Measurements from ENCODE around the gene DENND1A.

DENND1A gene

GRCh38 chr9:123655681-123656423, 274.1 kb downstream of the DENND1A start:
- H3K36me3 ChIP-seq (ENCODE audit: low read length) = no peaks in the 10 kb centered on the region
- TF ChIP-seq EZH2phosphoT487 (conservative IDR thresholded peaks at IDR 0.05; ENCODE audit: low read length) = no peak
- no peak for TF ChIP-seq CTCF (IDR thresholded peaks at IDR 0.05; ENCODE audit: insufficient read depth, low read length, poor library complexity, severe bottlenecking)
- no peak overlapping the region for H3K4me2 ChIP-seq (ENCODE audit: low read depth, low read length, poor library complexity, severe bottlenecking)
- H3K27me3 ChIP-seq (ENCODE audit: low read length) = no peaks in the 10 kb centered on the region
- H2AFZ ChIP-seq (ENCODE audit: low read depth, low read length, severe bottlenecking) = no peak overlapping the region
- H3K4me3 ChIP-seq (ENCODE audit: insufficient read depth, low read length, poor library complexity, severe bottlenecking) = no peak overlapping the region
- H4K20me1 ChIP-seq (ENCODE audit: low read depth, low read length) = no peaks in the 10 kb centered on the region
- H3F3A ChIP-seq (ENCODE audit: insufficient read depth) = no peaks in the 10 kb centered on the region
- no peak overlapping the region for H3K27ac ChIP-seq (ENCODE audit: low read depth, low read length)
- no peak overlapping the region for H3K9ac ChIP-seq (ENCODE audit: low read length)
- H3K9me3 ChIP-seq (ENCODE audit: insufficient read depth, low read length) = peaks cover under 1% of the 10 kb centered on the region; the same call in 1 of the 2 replicates
- H3K9me2 ChIP-seq (replicated peaks; ENCODE audit: insufficient read depth, low read length) = no peaks in the 10 kb centered on the region
- no peaks in the 10 kb centered on the region for H3K79me2 ChIP-seq (ENCODE audit: insufficient read depth, low read length)

- H4K20me1 ChIP-seq (ENCODE audit: low read depth, low read length) = no peaks in the 10 kb centered on the region
- no peak overlapping the region for H3K27ac ChIP-seq (ENCODE audit: low read depth, low read length)
- H3K9me2 ChIP-seq (replicated peaks; ENCODE audit: insufficient read depth, low read length) = no peaks in the 10 kb centered on the region
- no peaks in the 10 kb centered on the region for H3K9me3 ChIP-seq (ENCODE audit: insufficient read depth, low read length)
- H3F3A ChIP-seq (ENCODE audit: insufficient read depth) = no peaks in the 10 kb centered on the region
- no peaks in the 10 kb centered on the region for H3K79me2 ChIP-seq (ENCODE audit: insufficient read depth, low read length)
- no peak overlapping the region for H3K4me2 ChIP-seq (ENCODE audit: low read depth, low read length, poor library complexity, severe bottlenecking)
- H3K36me3 ChIP-seq (ENCODE audit: low read length) = no peaks in the 10 kb centered on the region
- no peak overlapping the region for H2AFZ ChIP-seq (ENCODE audit: low read depth, low read length, severe bottlenecking)
- no peaks in the 10 kb centered on the region for H3K27me3 ChIP-seq (ENCODE audit: low read length)
- H3K4me3 ChIP-seq (ENCODE audit: insufficient read depth, low read length, poor library complexity, severe bottlenecking) = no peak overlapping the region
- no peak overlapping the region for H3K9ac ChIP-seq (ENCODE audit: low read length)
- no peak for TF ChIP-seq CTCF (IDR thresholded peaks at IDR 0.05; ENCODE audit: insufficient read depth, low read length, poor library complexity, severe bottlenecking)
- no peak for TF ChIP-seq EZH2phosphoT487 (conservative IDR thresholded peaks at IDR 0.05; ENCODE audit: low read length)
Measured at GRCh38 chr9:123654994-123655637, 274.8 kb downstream of the DENND1A start.

GRCh38 chr9:123654218-123654993, 275.5 kb downstream of the DENND1A start:
- TF ChIP-seq EZH2phosphoT487 (conservative IDR thresholded peaks at IDR 0.05; ENCODE audit: low read length) (no peak), CTCF (IDR thresholded peaks at IDR 0.05; ENCODE audit: insufficient read depth, low read length, poor library complexity, severe bottlenecking) (no peak)
- Histone ChIP-seq H3K4me3 (ENCODE audit: insufficient read depth, low read length, poor library complexity, severe bottlenecking) (no peak overlapping the region), H3K36me3 (ENCODE audit: low read length) (no peaks in the 10 kb centered on the region), H3K9me3 (ENCODE audit: insufficient read depth, low read length) (no peaks in the 10 kb centered on the region), H3K4me2 (ENCODE audit: low read depth, low read length, poor library complexity, severe bottlenecking) (no peak overlapping the region), H2AFZ (ENCODE audit: low read depth, low read length, severe bottlenecking) (no peak overlapping the region), H4K20me1 (ENCODE audit: low read depth, low read length) (no peaks in the 10 kb centered on the region), H3F3A (ENCODE audit: insufficient read depth) (no peaks in the 10 kb centered on the region), H3K9me2 (replicated peaks; ENCODE audit: insufficient read depth, low read length) (no peaks in the 10 kb centered on the region), H3K27ac (ENCODE audit: low read depth, low read length) (no peak overlapping the region), H3K27me3 (ENCODE audit: low read length) (no peaks in the 10 kb centered on the region), H3K79me2 (ENCODE audit: insufficient read depth, low read length) (no peaks in the 10 kb centered on the region), H3K9ac (ENCODE audit: low read length) (no peak overlapping the region)

All from SU-DHL-6 (cell line).